ENCODE measurements around the gene PTPN14. TPM values are rescaled to one million over a fixed set of nuclear protein-coding genes. Genes with fewer than 3 reads are reported as not detected.

Gene PTPN14
- total RNA-seq, 6 donors from 2014 or later: 15.4 to 42.9 (median 27.0) TPM

- ATAC-seq (ENCODE audit: low FRiP score in 2 of 2) (no peak), DNase-seq (no peak)
- H3K4me3 ChIP-seq: no peak overlapping the region
- H3K27me3 ChIP-seq: no peaks in the 10 kb centered on the region
- TF ChIP-seq POLR2A (IDR thresholded peaks at IDR 0.05): no peak
- no peak for TF ChIP-seq EP300 (IDR thresholded peaks at IDR 0.05)
- TF ChIP-seq POLR2AphosphoS5 (IDR thresholded peaks at IDR 0.05): no peak
- TF ChIP-seq CTCF (IDR thresholded peaks at IDR 0.05): no peak
- H3K9me3 ChIP-seq: no peaks in the 10 kb centered on the region
- no peak overlapping the region for H3K27ac ChIP-seq
- H3K4me1 ChIP-seq: peaks cover 0 to 24% (median 9%) of the 10 kb centered on the region in 4 donors
- H3K36me3 ChIP-seq: no peaks in the 10 kb centered on the region
- 92 to 97% methylated on average over 2 of the region's 2 CpGs for WGBS, 2 donors
These were observed 76.1 kb downstream of the PTPN14 start for GRCh38 chr1:214475331-214475730.

- H3K27ac ChIP-seq: no peak overlapping the region
- TF ChIP-seq CTCF (IDR thresholded peaks at IDR 0.05) (no peak), EP300 (IDR thresholded peaks at IDR 0.05) (no peak), POLR2AphosphoS5 (IDR thresholded peaks at IDR 0.05) (no peak), POLR2A (IDR thresholded peaks at IDR 0.05) (no peak)
- H3K4me1 ChIP-seq: peaks cover 0 to 24% (median 9%) of the 10 kb centered on the region in 4 donors
- no peaks in the 10 kb centered on the region for H3K9me3 ChIP-seq
- 80 to 83% methylated on average over 3 of the region's 3 CpGs for WGBS, 2 donors
- no peak for DNase-seq
- H3K4me3 ChIP-seq: no peak overlapping the region
- H3K27me3 ChIP-seq: no peaks in the 10 kb centered on the region
- no peaks in the 10 kb centered on the region for H3K36me3 ChIP-seq
- ATAC-seq (ENCODE audit: low FRiP score in 2 of 2): no peak
These were observed 76.9 kb downstream of the PTPN14 start for GRCh38 chr1:214474467-214474866.

GRCh38 chr1:214473862-214474261 is 77.5 kb downstream of the PTPN14 start:
- H3K4me1 ChIP-seq: peaks cover 0 to 24% (median 9%) of the 10 kb centered on the region in 4 donors
- ATAC-seq (ENCODE audit: low FRiP score in 2 of 2) (no peak), DNase-seq (no peak)
- 95 to 96% methylated on average over 2 of the region's 2 CpGs for WGBS, 2 donors
- H3K27ac ChIP-seq: no peak overlapping the region
- TF ChIP-seq CTCF (IDR thresholded peaks at IDR 0.05): no peak
- no peak for TF ChIP-seq EP300 (IDR thresholded peaks at IDR 0.05)
- no peaks in the 10 kb centered on the region for H3K9me3 ChIP-seq
- no peak overlapping the region for H3K4me3 ChIP-seq
- no peaks in the 10 kb centered on the region for H3K36me3 ChIP-seq
- no peaks in the 10 kb centered on the region for H3K27me3 ChIP-seq

- DNase-seq (no peak), ATAC-seq (ENCODE audit: low FRiP score in 2 of 2) (no peak)
- Histone ChIP-seq H3K27ac (no peak overlapping the region), H3K4me1 (peaks cover 0 to 24% (median 9%) of the 10 kb centered on the region in 4 donors), H3K27me3 (no peaks in the 10 kb centered on the region), H3K9me3 (no peaks in the 10 kb centered on the region), H3K4me3 (no peak overlapping the region), H3K36me3 (no peaks in the 10 kb centered on the region)
- TF ChIP-seq POLR2AphosphoS5 (IDR thresholded peaks at IDR 0.05) (no peak), EP300 (IDR thresholded peaks at IDR 0.05) (no peak), POLR2A (IDR thresholded peaks at IDR 0.05) (no peak), CTCF (IDR thresholded peaks at IDR 0.05) (no peak)
- WGBS, 2 donors: 89 to 90% methylated on average over 1 of the region's 1 CpG
These were observed 78.0 kb downstream of the PTPN14 start for GRCh38 chr1:214473387-214473786.

GRCh38 chr1:214472364-214472763 is 79.0 kb downstream of the PTPN14 start:
- H3K4me1 ChIP-seq: peaks cover 0 to 16% (median 10%) of the 10 kb centered on the region in 4 donors
- H3K4me3 ChIP-seq: no peak overlapping the region
- DNase-seq (no peak), ATAC-seq (ENCODE audit: low FRiP score in 2 of 2) (no peak)
- H3K27me3 ChIP-seq: no peaks in the 10 kb centered on the region
- no peak for TF ChIP-seq CTCF (IDR thresholded peaks at IDR 0.05)
- TF ChIP-seq EP300 (IDR thresholded peaks at IDR 0.05): no peak
- no peak for TF ChIP-seq POLR2A (IDR thresholded peaks at IDR 0.05)
- TF ChIP-seq POLR2AphosphoS5 (IDR thresholded peaks at IDR 0.05): no peak
- H3K27ac ChIP-seq: no peak overlapping the region
- no peaks in the 10 kb centered on the region for H3K9me3 ChIP-seq
- H3K36me3 ChIP-seq: no peaks in the 10 kb centered on the region

Measured in upper lobe of left lung (tissue), 6 donors.